Activated CD4-positive, alpha-beta T cell treated with anti-CD3 and anti-CD28 coated beads for 36 hours (primary cell): ENCODE results near the gene MYLK3. TPM values are rescaled to one million over a fixed set of nuclear protein-coding genes. Genes with fewer than 3 reads are reported as not detected.

Experiments used
- ATAC-seq: fragments of 200-7000 bp; cut with Tn5 transposase; one replicate; pipeline ENCODE4 v1.10.0; 2021; ENCODE audit warnings: mild to moderate bottlenecking, moderate library complexity
- CTCF ChIA-PET: fragments of 350-600 bp; sonication (Branson Sonifier 250); formaldehyde crosslinking; loops from one replicate; lab custom pipeline; 2021; ENCODE audit warnings: antibody characterized with exemption; lab: Charles Lee
- POLR2A ChIA-PET: fragments of 350-600 bp; sonication (Branson Sonifier 250); formaldehyde crosslinking; loops from one replicate; lab custom pipeline; 2021; ENCODE audit warnings: antibody characterized with exemption, inconsistent platforms; lab: Charles Lee
- DNase-seq: peaks from one replicate; pipeline ENCODE4 v3.0.0-alpha.2; 2020
- H3K27ac Mint-ChIP-seq: one replicate; pipeline ENCODE4 v1.8.0; 2021; ENCODE audit warnings: mixed read lengths
- H3K27me3 Mint-ChIP-seq: one replicate; pipeline ENCODE4 v1.8.0; 2021; ENCODE audit warnings: mixed read lengths
- H3K36me3 Mint-ChIP-seq: one replicate; pipeline ENCODE4 v1.8.0; 2021; ENCODE audit warnings: low read depth, mixed read lengths
- H3K4me1 Mint-ChIP-seq: one replicate; pipeline ENCODE4 v1.8.0; 2021; ENCODE audit warnings: mixed read lengths
- H3K4me3 Mint-ChIP-seq: one replicate; pipeline ENCODE4 v1.8.0; 2021; ENCODE audit warnings: mild to moderate bottlenecking, moderate library complexity, mixed read lengths
- H3K9me3 Mint-ChIP-seq: one replicate; pipeline ENCODE4 v1.8.0; 2021; ENCODE audit warnings: low read depth, mixed read lengths
- intact Hi-C, 2 experiments: fragments of 100-400 bp; cut with DNase I in 1 of 2; cut with micrococcal nuclease in 1 of 2; formaldehyde crosslinking; loops; one replicate each; pipeline versions ENCODE4 v1.14.2 to v1.15.1; 2022 to 2024; cut with DNase I, micrococcal nuclease
- total RNA-seq, 2 experiments: library from RNA; stranded (reverse); gene quantifications; one replicate each; pipeline ENCODE4 v1.2.3, GENCODE V29; 2021

MYLK3 gene
- total RNA-seq, 2 experiments from 2014 or later, result 0.05 to 0.27 TPM

GRCh38 chr16:46736695-46737094, 11.4 kb downstream of the MYLK3 start:
- Mint-ChIP-seq H3K9me3 (no peaks in the 10 kb centered on the region), H3K4me1 (no peaks in the 10 kb centered on the region), H3K27me3 (no peaks in the 10 kb centered on the region), H3K27ac (no peak overlapping the region), H3K36me3 (no peaks in the 10 kb centered on the region), H3K4me3 (no peak overlapping the region)
- ChIA-PET CTCF (no interaction called here), POLR2A (no interaction called here)
- intact Hi-C loops, result no loop called here
- DNase-seq, result no peak
- ATAC-seq, result no peak

- CTCF ChIA-PET, result no interaction called here
- no peak overlapping the region for H3K27ac Mint-ChIP-seq
Observed at GRCh38 chr16:46733319-46733830, 14.8 kb downstream of the MYLK3 start.

GRCh38 chr16:46732561-46732960, 15.6 kb downstream of the MYLK3 start:
- intact Hi-C loops, result no loop called here
- Mint-ChIP-seq H3K27me3 (no peaks in the 10 kb centered on the region), H3K4me3 (no peak overlapping the region), H3K9me3 (no peaks in the 10 kb centered on the region), H3K4me1 (no peaks in the 10 kb centered on the region), H3K27ac (no peak overlapping the region), H3K36me3 (no peaks in the 10 kb centered on the region)
- ChIA-PET CTCF (no interaction called here), POLR2A (no interaction called here)
- ATAC-seq (no peak), DNase-seq (no peak)

More at GRCh38 chr16:46733319-46733830, 14.8 kb downstream of the MYLK3 start:
- no peak for ATAC-seq
- POLR2A ChIA-PET, result no interaction called here
- DNase-seq, result no peak
- Mint-ChIP-seq H3K9me3 (no peaks in the 10 kb centered on the region), H3K27me3 (no peaks in the 10 kb centered on the region), H3K4me1 (no peaks in the 10 kb centered on the region), H3K36me3 (no peaks in the 10 kb centered on the region), H3K4me3 (no peak overlapping the region)
- intact Hi-C loops, result no loop called here

- intact Hi-C loops, result no loop called here
- no peak for ATAC-seq
- Mint-ChIP-seq H3K36me3 (no peaks in the 10 kb centered on the region), H3K4me1 (no peaks in the 10 kb centered on the region), H3K4me3 (no peak overlapping the region), H3K9me3 (no peaks in the 10 kb centered on the region), H3K27ac (no peak overlapping the region), H3K27me3 (no peaks in the 10 kb centered on the region)
- no peak for DNase-seq
- POLR2A ChIA-PET, result no interaction called here
- CTCF ChIA-PET, result no interaction called here
Observed at GRCh38 chr16:46731691-46732555, 16.2 kb downstream of the MYLK3 start.

- H3K36me3 Mint-ChIP-seq, result no peaks in the 10 kb centered on the region
- DNase-seq (no peak), ATAC-seq (no peak)
- H3K27me3 Mint-ChIP-seq, result no peaks in the 10 kb centered on the region
- intact Hi-C loops, result no loop called here
- no peak overlapping the region for H3K27ac Mint-ChIP-seq
- no peaks in the 10 kb centered on the region for H3K9me3 Mint-ChIP-seq
- no peak overlapping the region for H3K4me3 Mint-ChIP-seq
- no peaks in the 10 kb centered on the region for H3K4me1 Mint-ChIP-seq
- CTCF ChIA-PET, result interaction anchor here (0.6 kb wide), 1 partner anchor 1268 kb away, joined by 3 read pairs; no protein-coding TSS in a partner anchor
- POLR2A ChIA-PET, result no interaction called here
Observed at GRCh38 chr16:46730801-46731690, 17.1 kb downstream of the MYLK3 start.

- ChIA-PET CTCF (interaction anchor here (0.6 kb wide), 1 partner anchor 1269 kb away, joined by 3 read pairs; no protein-coding TSS in a partner anchor), POLR2A (no interaction called here)
- no peak for ATAC-seq
- intact Hi-C loops, result no loop called here
- Mint-ChIP-seq H3K4me1 (no peaks in the 10 kb centered on the region), H3K9me3 (peaks cover 5% of the 10 kb centered on the region), H3K27me3 (no peaks in the 10 kb centered on the region), H3K4me3 (no peak overlapping the region), H3K27ac (no peak overlapping the region), H3K36me3 (no peaks in the 10 kb centered on the region)
- no peak for DNase-seq
Observed at GRCh38 chr16:46730126-46730525, 18.0 kb downstream of the MYLK3 start.

- no peaks in the 10 kb centered on the region for H3K27me3 Mint-ChIP-seq
- ATAC-seq (no peak), DNase-seq (no peak)
- no peaks in the 10 kb centered on the region for H3K36me3 Mint-ChIP-seq
- CTCF ChIA-PET, result interaction anchor here (0.7 kb wide), 1 partner anchor 136 kb away, joined by 3 read pairs; no protein-coding TSS in a partner anchor
- no peak overlapping the region for H3K4me3 Mint-ChIP-seq
- POLR2A ChIA-PET, result no interaction called here
- no peak overlapping the region for H3K27ac Mint-ChIP-seq
- peaks cover 7% of the 10 kb centered on the region for H3K9me3 Mint-ChIP-seq
- intact Hi-C loops, result no loop called here
- no peaks in the 10 kb centered on the region for H3K4me1 Mint-ChIP-seq
Observed at GRCh38 chr16:46729326-46729995, 18.7 kb downstream of the MYLK3 start.

GRCh38 chr16:46728806-46729205, 19.3 kb downstream of the MYLK3 start:
- no peaks in the 10 kb centered on the region for H3K36me3 Mint-ChIP-seq
- H3K9me3 Mint-ChIP-seq, result peaks cover 7% of the 10 kb centered on the region
- H3K27me3 Mint-ChIP-seq, result no peaks in the 10 kb centered on the region
- DNase-seq, result no peak
- intact Hi-C loops, result no loop called here
- no peaks in the 10 kb centered on the region for H3K4me1 Mint-ChIP-seq
- H3K27ac Mint-ChIP-seq, result no peak overlapping the region
- no peak for ATAC-seq
- ChIA-PET POLR2A (no interaction called here), CTCF (interaction anchor here (0.7 kb wide), 1 partner anchor 137 kb away, joined by 3 read pairs; no protein-coding TSS in a partner anchor)
- no peak overlapping the region for H3K4me3 Mint-ChIP-seq

GRCh38 chr16:46727630-46728029, 20.5 kb downstream of the MYLK3 start:
- Mint-ChIP-seq H3K27ac (no peak overlapping the region), H3K4me1 (no peaks in the 10 kb centered on the region), H3K9me3 (peaks cover 7% of the 10 kb centered on the region), H3K27me3 (no peaks in the 10 kb centered on the region), H3K4me3 (no peak overlapping the region), H3K36me3 (no peaks in the 10 kb centered on the region)
- intact Hi-C loops, result no loop called here
- ATAC-seq, result no peak
- DNase-seq, result no peak
- POLR2A ChIA-PET, result no interaction called here
- CTCF ChIA-PET, result no interaction called here

- no peak overlapping the region for H3K27ac Mint-ChIP-seq
- intact Hi-C loops, result no loop called here
- ChIA-PET CTCF (no interaction called here), POLR2A (no interaction called here)
- no peaks in the 10 kb centered on the region for H3K36me3 Mint-ChIP-seq
- no peak for DNase-seq
- H3K4me1 Mint-ChIP-seq, result no peaks in the 10 kb centered on the region
- H3K4me3 Mint-ChIP-seq, result no peak overlapping the region
- H3K27me3 Mint-ChIP-seq, result no peaks in the 10 kb centered on the region
- no peak for ATAC-seq
- peaks cover 7% of the 10 kb centered on the region for H3K9me3 Mint-ChIP-seq
Observed at GRCh38 chr16:46727184-46727583, 21.0 kb downstream of the MYLK3 start.

- no peak for ATAC-seq
- Mint-ChIP-seq H3K9me3 (peaks cover 7% of the 10 kb centered on the region), H3K36me3 (no peaks in the 10 kb centered on the region), H3K27me3 (no peaks in the 10 kb centered on the region), H3K27ac (no peak overlapping the region), H3K4me1 (no peaks in the 10 kb centered on the region), H3K4me3 (no peak overlapping the region)
- intact Hi-C loops, result no loop called here
- CTCF ChIA-PET, result interaction anchor here (0.8 kb wide), 1 partner anchor 48 kb away, joined by 4 read pairs; no protein-coding TSS in a partner anchor
- POLR2A ChIA-PET, result interaction anchor here (0.6 kb wide), 1 partner anchor 1883 kb away, joined by 6 read pairs; no protein-coding TSS in a partner anchor
- DNase-seq, result no peak
Observed at GRCh38 chr16:46721885-46722284, 26.3 kb downstream of the MYLK3 start.
